IPS-20b (cell line): ENCODE results near the gene YTHDC1.
"Not testable (repeated sequence)": the region's sequence is repeated elsewhere in the genome, so short reads cannot be mapped to it uniquely, and the experiment has no call there.

Experiments used
- H3K27ac ChIP-seq: one replicate; pipeline ENCODE4 v1.5.1; 2013; ENCODE audit warnings: low read length
- H3K27me3 ChIP-seq: 2 replicates; pipeline ENCODE4 v1.6.1; 2013; ENCODE audit warnings: mild to moderate bottlenecking, low read length, inconsistent platforms; ENCODE audit not compliant: insufficient read depth
- H3K36me3 ChIP-seq: 2 replicates; pipeline ENCODE4 v1.6.1; 2013; ENCODE audit warnings: low read depth, mild to moderate bottlenecking, inconsistent platforms, low read length, moderate library complexity; ENCODE audit not compliant: insufficient read depth
- H3K4me1 ChIP-seq: 2 replicates; pipeline ENCODE4 v1.6.1; 2013; ENCODE audit warnings: mild to moderate bottlenecking, control low read depth, inconsistent platforms, low read length, moderate library complexity; ENCODE audit not compliant: insufficient read depth
- H3K4me3 ChIP-seq: 2 replicates; pipeline ENCODE4 v1.5.1; 2013; ENCODE audit warnings: mild to moderate bottlenecking, low read length, inconsistent platforms
- H3K9ac ChIP-seq: 2 replicates; pipeline ENCODE4 v1.6.1; 2013; ENCODE audit warnings: low read depth, mild to moderate bottlenecking, inconsistent platforms, low read length, moderate library complexity
- H3K9me3 ChIP-seq: 2 replicates; pipeline ENCODE4 v1.6.1; 2013; ENCODE audit warnings: mild to moderate bottlenecking, low read depth, low read length, inconsistent platforms; ENCODE audit not compliant: insufficient read depth

The YTHDC1 gene

DNA sequence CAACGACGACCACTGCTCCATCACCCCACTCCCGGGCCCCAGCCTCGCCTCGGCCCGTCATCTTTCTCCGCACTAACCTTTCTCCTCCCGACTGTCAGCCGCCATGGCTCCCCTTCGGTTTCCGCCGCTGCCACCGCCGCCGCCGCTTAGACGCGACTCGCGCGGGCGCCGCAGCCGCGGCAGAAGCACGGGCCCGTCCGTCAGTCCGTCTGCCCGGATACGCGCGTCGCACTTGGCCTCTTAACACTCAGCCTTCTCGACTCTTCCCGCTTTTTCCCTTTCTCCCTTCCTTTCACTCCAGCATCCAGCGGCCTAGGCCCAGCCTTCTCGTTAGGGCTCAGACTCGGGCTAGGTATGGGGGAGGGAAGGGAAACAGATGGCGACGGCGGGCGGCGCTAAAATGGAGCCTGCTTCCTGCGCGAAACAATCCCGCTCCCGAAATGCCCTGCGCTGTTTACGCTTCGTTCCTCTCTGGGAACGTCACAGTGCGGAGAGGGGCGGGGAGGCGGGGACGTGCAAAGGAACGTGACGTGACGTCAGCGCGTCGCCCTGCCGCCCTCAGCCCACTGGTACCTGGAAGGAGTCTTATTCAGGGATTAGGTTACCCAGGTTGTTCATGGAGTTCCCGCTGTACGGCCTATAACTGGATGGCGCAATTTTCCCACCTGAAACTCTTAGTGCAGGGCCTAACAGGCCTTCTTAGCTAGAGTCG is at the start of gene YTHDC1:
Gene YTHDC1, minus strand, starts transcription at position 442 of the 712 bp plus-strand sequence. Its CDS starts 337 bp downstream, at position 105.
- Histone ChIP-seq H3K36me3 (peaks cover 14% of the 10 kb centered on the region), H3K4me1 (peaks cover 12% of the 10 kb centered on the region), H3K9me3 (no peaks in the 10 kb centered on the region), H3K27me3 (no peaks in the 10 kb centered on the region), H3K27ac (peak within 1 kb of the TSS; percentile 97), H3K9ac (peak within 1 kb of the TSS; percentile 99), H3K4me3 (peak within 1 kb of the TSS; percentile 96)

DNA sequence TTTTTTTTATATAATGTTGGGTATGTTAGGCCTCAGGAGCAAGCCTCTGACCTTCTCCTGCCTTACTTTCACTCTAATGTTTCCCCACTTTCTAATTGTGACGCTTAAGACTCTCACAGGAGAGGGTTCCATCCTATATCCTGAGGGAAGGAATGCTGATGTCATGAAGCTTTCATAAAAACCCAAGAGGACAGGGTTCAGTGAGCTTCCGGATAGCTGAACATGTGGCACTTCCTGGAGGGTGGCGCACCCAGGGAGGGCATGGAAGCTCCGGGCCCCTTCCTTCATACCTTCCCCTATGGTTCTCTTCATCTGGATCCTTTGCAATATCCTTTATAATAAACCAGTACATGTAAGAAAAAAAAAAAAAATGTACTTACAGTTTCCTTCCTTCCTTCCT is 49.4 kb upstream of the YTHDC1 start:
- no peaks in the 10 kb centered on the region for H3K27me3 ChIP-seq
- no peak overlapping the region for H3K4me3 ChIP-seq
- H3K4me1 ChIP-seq, result peaks cover 4% of the 10 kb centered on the region; the same call in 1 of the 2 replicates
- no peak overlapping the region for H3K9ac ChIP-seq
- no peaks in the 10 kb centered on the region for H3K36me3 ChIP-seq
- H3K27ac ChIP-seq, result no peak overlapping the region
- no peaks in the 10 kb centered on the region for H3K9me3 ChIP-seq

DNA sequence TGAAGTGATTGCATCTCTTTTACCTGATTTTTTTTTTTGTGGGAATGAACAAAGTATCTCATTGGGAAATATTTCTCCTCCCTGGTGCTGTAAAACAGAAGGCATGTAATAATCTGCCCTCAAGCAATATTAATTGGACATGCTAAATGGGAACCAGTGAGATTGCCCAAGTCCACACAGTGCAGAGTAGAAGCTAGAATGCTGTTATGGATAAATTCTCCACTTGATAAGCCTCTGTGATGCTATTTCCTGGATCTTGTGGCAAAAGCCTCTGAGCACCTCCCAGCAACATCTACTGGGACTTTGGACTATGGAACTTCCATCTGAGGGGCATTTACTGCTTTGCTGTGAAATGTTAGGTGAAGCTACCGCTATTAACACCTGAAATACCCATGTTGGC is 46.9 kb upstream of the YTHDC1 start:
- Histone ChIP-seq H3K27ac (no peak overlapping the region), H3K4me1 (no peaks in the 10 kb centered on the region)

DNA sequence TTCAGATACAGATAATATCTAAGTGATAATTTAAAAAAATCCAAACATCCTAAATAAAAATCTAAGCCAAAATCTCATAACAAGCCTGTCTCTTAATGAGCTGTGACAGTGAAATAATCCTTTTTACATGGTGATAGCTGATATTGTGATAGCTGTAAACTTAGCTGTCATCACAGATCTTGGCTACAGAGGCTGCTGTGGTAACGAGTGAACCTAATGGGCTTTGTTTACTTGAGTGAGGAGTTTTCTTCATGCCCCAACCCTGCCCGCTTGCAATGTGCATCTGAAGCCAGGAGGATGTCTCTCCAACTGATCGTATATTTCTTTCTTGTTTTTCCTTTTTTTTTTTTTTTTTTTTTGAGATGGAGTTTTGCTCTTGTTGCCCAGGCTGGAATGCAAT is 41.5 kb upstream of the YTHDC1 start:
- H3K36me3 ChIP-seq, result no peaks in the 10 kb centered on the region
- H3K4me1 ChIP-seq, result peaks cover 29% of the 10 kb centered on the region; the same call in 1 of the 2 replicates
- H3K4me3 ChIP-seq, result no peak overlapping the region
- no peak overlapping the region for H3K9ac ChIP-seq
- no peaks in the 10 kb centered on the region for H3K27me3 ChIP-seq
- H3K9me3 ChIP-seq, result no peaks in the 10 kb centered on the region
- H3K27ac ChIP-seq, result no peak overlapping the region

More for the DNA sequence above, 46.9 kb upstream of the YTHDC1 start:
- Histone ChIP-seq H3K36me3 (no peaks in the 10 kb centered on the region), H3K27me3 (no peaks in the 10 kb centered on the region), H3K9me3 (no peaks in the 10 kb centered on the region), H3K9ac (no peak overlapping the region), H3K4me3 (no peak overlapping the region)

DNA sequence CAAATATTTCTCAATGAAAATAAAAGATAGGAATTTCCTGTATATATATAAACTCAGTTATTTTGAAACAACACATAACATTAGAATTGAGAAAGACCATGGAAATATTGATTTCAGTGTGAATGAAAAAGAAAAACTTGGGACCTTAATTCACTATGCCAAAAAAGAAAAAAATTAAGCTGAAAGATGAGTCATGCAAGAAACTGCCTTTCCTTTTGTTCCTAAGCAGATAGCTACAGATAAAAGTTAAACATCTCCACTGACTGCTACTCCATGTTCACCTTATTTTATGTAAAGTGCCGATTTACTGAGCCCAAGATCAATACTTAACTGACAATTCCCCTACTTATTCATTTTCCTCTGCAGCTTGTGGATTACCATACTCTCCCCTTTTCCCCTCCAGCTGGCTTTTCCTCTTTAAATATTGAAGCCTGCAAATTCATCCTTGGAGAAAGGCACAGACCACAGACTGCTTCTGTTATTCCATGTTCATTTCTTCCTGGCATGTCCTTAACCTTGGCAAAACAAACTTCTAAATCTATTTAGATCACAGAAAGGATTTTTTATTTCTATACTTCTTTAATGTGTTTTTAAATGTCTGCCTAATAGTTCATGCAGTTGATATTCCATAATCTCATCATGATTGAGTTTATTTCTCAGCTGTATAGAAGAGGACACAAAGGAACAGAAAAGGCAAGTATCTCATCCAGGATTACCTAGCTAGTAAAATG is 40.5 kb upstream of the YTHDC1 start:
- Histone ChIP-seq H3K9me3 (no peaks in the 10 kb centered on the region), H3K27ac (no peak overlapping the region), H3K27me3 (no peaks in the 10 kb centered on the region), H3K9ac (peak overlapping the region; percentile 24; the same call in 1 of the 2 replicates), H3K4me3 (no peak overlapping the region), H3K4me1 (peaks cover 29% of the 10 kb centered on the region; the same call in 1 of the 2 replicates), H3K36me3 (no peaks in the 10 kb centered on the region)

DNA sequence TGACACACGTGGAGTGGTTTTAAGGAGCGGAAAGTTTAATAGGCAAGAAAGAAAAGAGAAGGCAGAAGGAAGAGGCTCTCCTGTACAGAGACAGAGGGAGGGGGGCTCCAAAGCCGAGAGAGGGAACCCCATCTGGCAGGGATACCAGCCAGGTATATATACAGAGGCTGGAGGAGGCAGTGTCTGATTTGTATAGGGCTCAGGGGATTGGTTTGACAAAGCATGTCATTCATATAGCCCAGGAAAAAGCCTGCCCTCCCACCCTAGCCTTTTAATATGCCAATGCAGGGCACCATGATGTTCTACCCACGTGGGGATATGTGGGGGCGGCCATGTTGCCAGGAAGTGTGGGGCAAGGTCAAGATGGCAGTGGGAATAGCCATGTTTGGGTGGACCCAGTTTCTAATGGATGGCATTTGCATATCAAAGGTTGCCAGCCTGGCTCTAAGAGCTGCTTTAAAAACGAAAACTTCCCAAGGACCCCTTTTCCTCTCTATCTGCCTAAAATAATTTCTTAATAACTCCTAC is 39.6 kb upstream of the YTHDC1 start:
- not testable (repeated sequence) for H3K27me3 ChIP-seq, H3K36me3 ChIP-seq, H3K9me3 ChIP-seq, H3K27ac ChIP-seq, H3K9ac ChIP-seq
- Histone ChIP-seq H3K4me3 (peak overlapping the region; percentile 25; the same call in 1 of the 2 replicates), H3K4me1 (peaks cover 29% of the 10 kb centered on the region; the same call in 1 of the 2 replicates)

DNA sequence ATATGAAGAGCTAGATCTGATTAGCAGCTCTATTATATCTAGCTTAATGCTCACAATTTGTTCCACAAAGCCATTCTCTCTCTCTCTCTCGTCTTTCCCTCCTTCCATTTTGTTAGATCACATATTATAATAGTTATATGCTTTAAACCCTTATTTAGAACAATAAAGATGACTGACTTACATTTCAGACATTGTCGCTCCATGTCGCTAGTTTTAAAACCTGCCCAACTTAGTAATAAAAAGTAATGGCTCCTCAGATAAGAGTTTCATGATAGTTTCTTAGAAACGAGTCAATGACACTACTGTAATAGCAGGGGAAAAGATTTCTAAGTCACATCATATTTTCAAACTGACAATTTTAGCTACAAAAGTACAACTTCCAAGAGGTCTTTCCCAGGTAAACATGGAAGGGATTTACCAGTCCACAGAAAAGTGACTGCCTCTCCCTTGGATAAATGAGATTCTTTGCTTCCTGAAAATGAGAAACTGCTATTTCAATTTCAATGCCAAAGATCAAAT is 38.5 kb upstream of the YTHDC1 start:
- H3K27ac ChIP-seq, result no peak overlapping the region
- H3K27me3 ChIP-seq, result no peaks in the 10 kb centered on the region
- H3K9me3 ChIP-seq, result no peaks in the 10 kb centered on the region
- no peak overlapping the region for H3K4me3 ChIP-seq
- H3K4me1 ChIP-seq, result peaks cover 29% of the 10 kb centered on the region; the same call in 1 of the 2 replicates
- peak overlapping the region; percentile 1; the same call in 1 of the 2 replicates for H3K9ac ChIP-seq
- no peaks in the 10 kb centered on the region for H3K36me3 ChIP-seq

DNA sequence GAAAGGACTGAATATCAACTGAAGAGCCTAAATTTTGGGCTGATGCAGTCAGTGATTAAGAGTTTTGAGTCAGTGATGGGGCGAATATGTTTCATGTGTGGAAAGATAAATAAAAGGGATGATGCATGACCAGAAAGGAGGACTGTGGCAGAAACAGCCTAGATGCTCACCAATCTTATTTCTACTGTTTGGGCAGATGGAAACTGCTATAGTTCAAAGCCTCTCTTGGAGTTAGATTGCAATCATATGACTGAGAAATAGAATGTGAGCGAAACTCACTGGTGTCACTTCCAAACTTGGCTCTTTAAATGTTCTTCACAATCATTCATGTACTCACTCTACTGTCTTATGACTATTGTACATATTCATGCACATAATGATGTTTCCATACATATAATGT is 35.4 kb upstream of the YTHDC1 start:
- H3K9ac ChIP-seq, result no peak overlapping the region
- no peaks in the 10 kb centered on the region for H3K9me3 ChIP-seq
- H3K27ac ChIP-seq, result no peak overlapping the region
- peaks cover 17% of the 10 kb centered on the region; the same call in 1 of the 2 replicates for H3K4me1 ChIP-seq
- no peaks in the 10 kb centered on the region for H3K36me3 ChIP-seq
- H3K4me3 ChIP-seq, result no peak overlapping the region
- no peaks in the 10 kb centered on the region for H3K27me3 ChIP-seq

DNA sequence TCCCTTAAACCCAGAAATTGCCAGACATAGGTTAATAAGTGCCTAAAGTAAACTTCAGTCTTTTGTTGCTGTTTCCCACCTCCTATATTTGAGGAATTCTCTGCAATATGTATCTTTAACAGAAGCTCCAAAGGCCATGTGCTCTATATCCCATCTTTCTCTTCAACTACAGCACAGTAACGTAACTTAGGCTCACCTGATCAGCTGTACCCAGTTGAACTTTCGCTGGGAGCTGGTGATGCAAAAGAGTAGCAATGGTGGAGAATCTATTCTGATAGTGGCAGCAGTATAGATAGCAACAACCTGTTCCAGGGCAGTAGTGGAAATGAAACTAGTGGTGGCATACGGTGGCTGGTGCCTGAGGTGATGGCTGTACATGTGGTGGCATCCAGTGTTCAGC is 33.2 kb upstream of the YTHDC1 start:
- no peaks in the 10 kb centered on the region for H3K27me3 ChIP-seq
- no peaks in the 10 kb centered on the region for H3K9me3 ChIP-seq
- H3K4me1 ChIP-seq, result no peaks in the 10 kb centered on the region; the same call in 1 of the 2 replicates
- H3K36me3 ChIP-seq, result no peaks in the 10 kb centered on the region
- H3K27ac ChIP-seq, result no peak overlapping the region
- no peak overlapping the region for H3K9ac ChIP-seq
- no peak overlapping the region for H3K4me3 ChIP-seq

DNA sequence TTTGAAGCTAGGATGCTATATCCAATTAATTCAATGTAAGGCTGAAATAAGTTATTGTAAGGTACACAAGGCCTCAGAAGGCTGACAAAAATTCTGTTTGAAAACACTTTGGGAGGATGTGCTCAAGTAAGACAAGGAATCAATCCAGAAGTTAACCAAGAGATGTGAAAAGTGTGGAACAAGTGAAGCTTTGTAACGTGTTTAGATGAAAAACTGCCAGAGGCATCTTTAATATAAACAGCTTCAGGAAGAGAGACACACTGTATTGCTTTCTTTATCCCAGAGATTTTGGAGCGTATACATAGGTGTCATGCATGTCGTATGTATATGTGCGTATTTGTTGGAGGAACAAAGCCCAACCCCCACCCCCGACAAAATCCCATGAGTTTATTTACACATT is 28.3 kb upstream of the YTHDC1 start:
- Histone ChIP-seq H3K4me1 (peaks cover 14% of the 10 kb centered on the region), H3K9me3 (no peaks in the 10 kb centered on the region), H3K36me3 (no peaks in the 10 kb centered on the region), H3K4me3 (no peak overlapping the region), H3K27me3 (no peaks in the 10 kb centered on the region), H3K27ac (no peak overlapping the region), H3K9ac (no peak overlapping the region)

DNA sequence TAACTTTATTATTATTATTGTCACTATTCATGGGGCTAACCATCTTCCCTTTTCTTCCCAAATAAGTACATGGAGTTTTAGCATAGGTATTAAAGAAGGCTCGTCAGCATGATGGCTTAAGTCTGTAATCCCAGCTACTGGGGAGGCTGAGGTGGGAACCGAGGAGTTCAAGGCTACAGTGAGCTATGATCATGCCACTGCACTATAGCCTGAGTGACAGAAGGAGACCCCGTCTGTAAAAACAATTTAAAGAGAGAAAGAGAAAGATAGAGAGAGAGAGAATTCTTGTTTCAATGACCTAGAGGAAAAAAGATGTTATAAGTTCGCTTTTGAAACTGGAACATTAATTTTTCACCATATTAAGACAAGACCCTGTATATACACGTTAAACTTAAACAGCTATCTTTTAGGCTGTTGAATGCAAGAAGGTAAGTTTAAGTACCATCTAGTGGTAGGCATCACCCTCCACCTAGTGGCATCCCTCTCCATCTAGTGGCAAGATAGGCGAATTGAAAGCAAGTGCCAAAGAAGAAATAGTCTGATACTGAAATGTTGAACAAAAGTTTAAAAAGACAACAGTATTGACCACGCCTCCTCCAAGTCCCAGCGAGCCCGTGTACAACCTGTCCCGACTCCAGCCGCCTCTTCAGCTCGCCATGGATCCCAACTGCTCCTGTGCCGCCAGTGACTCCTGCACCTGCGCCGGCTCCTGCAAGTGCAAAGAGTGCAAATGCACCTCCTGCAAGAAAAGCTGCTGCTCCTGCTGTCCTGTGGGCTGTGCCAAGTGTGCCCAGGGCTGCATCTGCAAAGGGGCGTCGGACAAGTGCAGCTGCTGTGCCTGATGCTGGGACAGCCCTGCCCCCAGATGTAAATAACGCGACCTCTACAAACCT is 26.0 kb upstream of the YTHDC1 start:
- Histone ChIP-seq H3K27ac (no peak overlapping the region), H3K4me3 (peak overlapping the region; percentile 54; the same call in 1 of the 2 replicates), H3K27me3 (no peaks in the 10 kb centered on the region; the same call in 1 of the 2 replicates), H3K36me3 (no peaks in the 10 kb centered on the region), H3K9ac (no peak overlapping the region), H3K4me1 (peaks cover 20% of the 10 kb centered on the region), H3K9me3 (no peaks in the 10 kb centered on the region)
